GM23338 (cell line): ENCODE measurements around the gene PRPF19.

Source experiments
- CTCF ChIP-seq, 2 experiments: fragments of 200-600 bp in 1 of 2; sonication (generic) in 1 of 2; conservative IDR thresholded peaks; 2 replicates each; pipeline versions ENCODE4 v1.5.1 to v1.6.1; 2016 to 2017; ENCODE audit warnings: antibody characterized with exemption in 2 of 2, low read depth in 2 of 2, mild to moderate bottlenecking in 2 of 2, moderate library complexity in 1 of 2
- EZH2 ChIP-seq: fragments of 200-600 bp; sonication (generic); IDR thresholded peaks from one replicate; pipeline ENCODE4 v1.8.0; 2017; ENCODE audit warnings: antibody characterized with exemption, mild to moderate bottlenecking, low read depth; ENCODE audit not compliant: unreplicated experiment
- JUNB ChIP-seq: IDR thresholded peaks from one replicate; pipeline ENCODE4 v1.6.1; 2016; ENCODE audit warnings: antibody characterized with exemption; ENCODE audit not compliant: unreplicated experiment
- POLR2AphosphoS5 ChIP-seq: IDR thresholded peaks from 2 replicates; pipeline ENCODE4 v1.6.1; 2016; ENCODE audit warnings: antibody characterized with exemption, low read depth
- REST ChIP-seq: IDR thresholded peaks from one replicate; pipeline ENCODE4 v1.6.1; 2018; ENCODE audit warnings: antibody characterized with exemption; ENCODE audit not compliant: unreplicated experiment

GRCh38 chr11:60915248-60915914 lies 9.0 kb upstream of the PRPF19 start:
- TF ChIP-seq CTCF (conservative IDR thresholded peaks at IDR 0.05; ENCODE audit: low read depth in 2 of 2) (peak; percentile 27 to 50), POLR2AphosphoS5 (no peak), EZH2 (no peak), REST (no peak), JUNB (no peak)
